ENCODE data around the gene FICD.
"Not testable (repeated sequence)": the region's sequence is repeated elsewhere in the genome, so short reads cannot be mapped to it uniquely, and the experiment has no call there.

FICD gene

GRCh38 chr12:108514973-108515814 lies at the start of gene FICD:
Gene FICD (plus strand): TSS chr12:108515277. CDS start chr12:108516973, 1,696 bp downstream.
- peak; percentile 99 for DNase-seq

GRCh38 chr12:108465417-108465816 lies 49.7 kb upstream of the FICD start:
- DNase-seq, result no peak

GRCh38 chr12:108468196-108468968 lies 46.7 kb upstream of the FICD start:
- DNase-seq, result no peak

GRCh38 chr12:108473400-108474055 lies 41.5 kb upstream of the FICD start:
- no peak for DNase-seq

- no peak for DNase-seq
Observed at GRCh38 chr12:108475396-108475795, 39.7 kb upstream of the FICD start.

- DNase-seq, result no peak
Observed at GRCh38 chr12:108477055-108477880, 37.8 kb upstream of the FICD start.

- no peak for DNase-seq
Observed at GRCh38 chr12:108477881-108478259, 37.2 kb upstream of the FICD start.

- DNase-seq, result no peak
Observed at GRCh38 chr12:108478611-108479206, 36.4 kb upstream of the FICD start.

GRCh38 chr12:108479364-108480070 lies 35.6 kb upstream of the FICD start:
- no peak for DNase-seq

GRCh38 chr12:108482717-108483212 lies 32.3 kb upstream of the FICD start:
- no peak for DNase-seq

GRCh38 chr12:108483213-108484059 lies 31.6 kb upstream of the FICD start:
- DNase-seq, result no peak

- no peak for DNase-seq
Observed at GRCh38 chr12:108484431-108484830, 30.6 kb upstream of the FICD start.

GRCh38 chr12:108484845-108485244 lies 30.2 kb upstream of the FICD start:
- DNase-seq, result no peak

- not testable (repeated sequence) for DNase-seq
Observed at GRCh38 chr12:108485371-108485770, 29.7 kb upstream of the FICD start.

GRCh38 chr12:108487029-108487428 lies 28.0 kb upstream of the FICD start:
- not testable (repeated sequence) for DNase-seq

GRCh38 chr12:108491256-108491655 lies 23.8 kb upstream of the FICD start:
- no peak for DNase-seq

GRCh38 chr12:108495054-108495453 lies 20.0 kb upstream of the FICD start:
- DNase-seq, result no peak

GRCh38 chr12:108495823-108496579 lies 19.1 kb upstream of the FICD start:
- DNase-seq, result no peak

GRCh38 chr12:108498136-108498535 lies 16.9 kb upstream of the FICD start:
- DNase-seq, result no peak

- DNase-seq, result no peak
Observed at GRCh38 chr12:108502922-108503321, 12.2 kb upstream of the FICD start.
